IMR-90 (cell line): ENCODE results near the gene SKAP1.

ENCODE experiments used
- BHLHE40 ChIP-seq: fragments of 150-350 bp; IDR thresholded peaks from 2 replicates; pipeline ENCODE4 v1.6.1; 2016; ENCODE audit warnings: mild to moderate bottlenecking, low read depth, low read length
- CEBPB ChIP-seq: IDR thresholded peaks from 2 replicates; pipeline ENCODE4 v1.6.1; 2012; ENCODE audit warnings: low read depth, low read length, improper control_type of control experiment
- CHD1 ChIP-seq: IDR thresholded peaks from 2 replicates; pipeline ENCODE4 v1.6.1; 2012; ENCODE audit warnings: low read depth, low read length, improper control_type of control experiment
- FOS ChIP-seq: fragments of 150-350 bp; IDR thresholded peaks from 2 replicates; pipeline ENCODE4 v1.6.1; 2016; ENCODE audit warnings: low read depth, low read length
- MAFK ChIP-seq: IDR thresholded peaks from 2 replicates; pipeline ENCODE4 v1.6.1; 2012; ENCODE audit warnings: low read depth, low read length, improper control_type of control experiment
- MXI1 ChIP-seq: IDR thresholded peaks from 2 replicates; pipeline ENCODE4 v1.6.1; 2012; ENCODE audit warnings: low read depth, mild to moderate bottlenecking, low read length, moderate library complexity, borderline replicate concordance
- NFE2L2 ChIP-seq: fragments of 150-350 bp; IDR thresholded peaks from 2 replicates; pipeline ENCODE4 v1.6.1; 2016; ENCODE audit warnings: low read depth, mild to moderate bottlenecking, low read length
- POLR2A ChIP-seq: IDR thresholded peaks from 2 replicates; pipeline ENCODE4 v1.6.1; 2012; ENCODE audit warnings: mild to moderate bottlenecking, low read depth, low read length
- RAD21 ChIP-seq: IDR thresholded peaks from 2 replicates; pipeline ENCODE4 v1.6.1; 2012; ENCODE audit warnings: low read length, improper control_type of control experiment
- RCOR1 ChIP-seq: IDR thresholded peaks from 2 replicates; pipeline ENCODE4 v1.6.1; 2012; ENCODE audit warnings: mild to moderate bottlenecking, low read length, improper control_type of control experiment; ENCODE audit not compliant: insufficient replicate concordance
- TF ChIP-seq, protein P1 (sequence below): conservative IDR thresholded peaks from 2 replicates; pipeline ENCODE4 v1.5.1; 2012; ENCODE audit warnings: mild to moderate bottlenecking, low read depth, low read length, improper control_type of control experiment
- TF ChIP-seq, protein P2 (sequence below): fragments of 150-350 bp; IDR thresholded peaks from 2 replicates; pipeline ENCODE4 v1.6.1; 2016; ENCODE audit warnings: low read depth, mild to moderate bottlenecking, low read length, moderate library complexity, borderline replicate concordance
- TF ChIP-seq, protein P3 (sequence below): fragments of 150-350 bp; IDR thresholded peaks from 2 replicates; pipeline ENCODE4 v1.6.1; 2017; ENCODE audit warnings: mild to moderate bottlenecking, antibody characterized with exemption, low read length, low read depth

GRCh38 chr17:48270899-48271298, 159.1 kb downstream of the SKAP1 start:
- TF ChIP-seq, protein P1, sequence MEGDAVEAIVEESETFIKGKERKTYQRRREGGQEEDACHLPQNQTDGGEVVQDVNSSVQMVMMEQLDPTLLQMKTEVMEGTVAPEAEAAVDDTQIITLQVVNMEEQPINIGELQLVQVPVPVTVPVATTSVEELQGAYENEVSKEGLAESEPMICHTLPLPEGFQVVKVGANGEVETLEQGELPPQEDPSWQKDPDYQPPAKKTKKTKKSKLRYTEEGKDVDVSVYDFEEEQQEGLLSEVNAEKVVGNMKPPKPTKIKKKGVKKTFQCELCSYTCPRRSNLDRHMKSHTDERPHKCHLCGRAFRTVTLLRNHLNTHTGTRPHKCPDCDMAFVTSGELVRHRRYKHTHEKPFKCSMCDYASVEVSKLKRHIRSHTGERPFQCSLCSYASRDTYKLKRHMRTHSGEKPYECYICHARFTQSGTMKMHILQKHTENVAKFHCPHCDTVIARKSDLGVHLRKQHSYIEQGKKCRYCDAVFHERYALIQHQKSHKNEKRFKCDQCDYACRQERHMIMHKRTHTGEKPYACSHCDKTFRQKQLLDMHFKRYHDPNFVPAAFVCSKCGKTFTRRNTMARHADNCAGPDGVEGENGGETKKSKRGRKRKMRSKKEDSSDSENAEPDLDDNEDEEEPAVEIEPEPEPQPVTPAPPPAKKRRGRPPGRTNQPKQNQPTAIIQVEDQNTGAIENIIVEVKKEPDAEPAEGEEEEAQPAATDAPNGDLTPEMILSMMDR = no peak
- TF ChIP-seq, protein P2, sequence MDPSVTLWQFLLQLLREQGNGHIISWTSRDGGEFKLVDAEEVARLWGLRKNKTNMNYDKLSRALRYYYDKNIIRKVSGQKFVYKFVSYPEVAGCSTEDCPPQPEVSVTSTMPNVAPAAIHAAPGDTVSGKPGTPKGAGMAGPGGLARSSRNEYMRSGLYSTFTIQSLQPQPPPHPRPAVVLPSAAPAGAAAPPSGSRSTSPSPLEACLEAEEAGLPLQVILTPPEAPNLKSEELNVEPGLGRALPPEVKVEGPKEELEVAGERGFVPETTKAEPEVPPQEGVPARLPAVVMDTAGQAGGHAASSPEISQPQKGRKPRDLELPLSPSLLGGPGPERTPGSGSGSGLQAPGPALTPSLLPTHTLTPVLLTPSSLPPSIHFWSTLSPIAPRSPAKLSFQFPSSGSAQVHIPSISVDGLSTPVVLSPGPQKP = no peak
- no peak for TF ChIP-seq RAD21
- TF ChIP-seq CEBPB = no peak
- TF ChIP-seq POLR2A = no peak
- TF ChIP-seq MAFK = peak; percentile 65
- no peak for TF ChIP-seq CHD1
- no peak for TF ChIP-seq FOS
- no peak for TF ChIP-seq MXI1
- TF ChIP-seq RCOR1 = no peak
- no peak for TF ChIP-seq NFE2L2
- TF ChIP-seq, protein P3, sequence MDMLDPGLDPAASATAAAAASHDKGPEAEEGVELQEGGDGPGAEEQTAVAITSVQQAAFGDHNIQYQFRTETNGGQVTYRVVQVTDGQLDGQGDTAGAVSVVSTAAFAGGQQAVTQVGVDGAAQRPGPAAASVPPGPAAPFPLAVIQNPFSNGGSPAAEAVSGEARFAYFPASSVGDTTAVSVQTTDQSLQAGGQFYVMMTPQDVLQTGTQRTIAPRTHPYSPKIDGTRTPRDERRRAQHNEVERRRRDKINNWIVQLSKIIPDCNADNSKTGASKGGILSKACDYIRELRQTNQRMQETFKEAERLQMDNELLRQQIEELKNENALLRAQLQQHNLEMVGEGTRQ = no peak
- no peak for TF ChIP-seq BHLHE40
